ENCODE data around the gene EIF3F. TPM values are rescaled to one million over a fixed set of nuclear protein-coding genes. Genes with fewer than 3 reads are reported as not detected.

EIF3F gene
- total and polyA plus RNA-seq, 2 of the 8 experiments (the other 6 are each of a cell fraction or from before 2014, with no cell fraction given) = 222 to 388 TPM

DNA sequence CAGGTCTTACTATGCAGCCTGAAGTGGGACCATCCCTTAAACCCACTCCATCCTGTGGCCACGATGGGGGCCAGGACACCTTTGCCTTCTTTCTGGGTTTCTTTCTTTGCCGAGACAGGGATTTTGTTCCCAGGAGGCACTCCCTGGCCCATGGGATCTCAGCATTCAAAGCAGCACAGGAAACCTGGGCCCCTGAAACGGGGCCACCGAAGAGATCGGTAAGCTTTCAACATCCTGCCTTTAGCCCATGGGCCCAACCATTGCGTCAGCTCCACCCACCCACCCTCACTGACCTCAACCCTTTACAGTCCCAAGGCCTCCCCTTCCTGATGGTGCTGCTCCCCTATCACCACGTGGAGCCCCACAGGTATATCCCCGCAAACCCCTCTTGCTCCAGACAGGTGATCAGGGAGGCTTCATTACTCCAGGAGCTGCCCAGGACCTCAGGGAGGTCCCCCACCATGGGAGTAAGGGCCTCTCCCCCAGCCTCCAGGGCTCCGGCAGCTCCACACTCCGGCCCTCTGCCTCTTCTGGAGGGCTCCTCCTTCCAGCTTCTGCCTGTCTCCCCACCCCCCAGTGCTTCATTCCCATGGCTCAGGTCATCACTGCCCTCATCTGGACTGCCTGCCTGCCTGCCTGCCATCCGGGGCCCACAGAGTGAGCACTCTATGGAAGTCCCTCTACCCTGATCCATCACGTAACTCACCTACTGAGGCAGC lies 51.8 kb downstream of the EIF3F start (continued):
- TF ChIP-seq SP4 (IDR thresholded peaks at IDR 0.05; ENCODE audit: low read length) (no peak), POLR2A (IDR thresholded peaks at IDR 0.05; ENCODE audit: control extremely low read depth in 1 of 2, low read depth in 2 of 2, low read length in 2 of 2) (no peak)
- TF ChIP-seq, protein P1, sequence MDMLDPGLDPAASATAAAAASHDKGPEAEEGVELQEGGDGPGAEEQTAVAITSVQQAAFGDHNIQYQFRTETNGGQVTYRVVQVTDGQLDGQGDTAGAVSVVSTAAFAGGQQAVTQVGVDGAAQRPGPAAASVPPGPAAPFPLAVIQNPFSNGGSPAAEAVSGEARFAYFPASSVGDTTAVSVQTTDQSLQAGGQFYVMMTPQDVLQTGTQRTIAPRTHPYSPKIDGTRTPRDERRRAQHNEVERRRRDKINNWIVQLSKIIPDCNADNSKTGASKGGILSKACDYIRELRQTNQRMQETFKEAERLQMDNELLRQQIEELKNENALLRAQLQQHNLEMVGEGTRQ (IDR thresholded peaks at IDR 0.05; ENCODE audit: low read length) = no peak

Data from H1 (cell line).